Neural progenitor cell (in vitro differentiated cells): ENCODE results near the gene TLR9. TPM values are rescaled to one million over a fixed set of nuclear protein-coding genes. Genes with fewer than 3 reads are reported as not detected.

Source experiments
- DNase-seq: peaks from one replicate; pipeline ENCODE4 v3.0.0-alpha.2; 2016; ENCODE audit warnings: low spot score
- H2AFZ ChIP-seq: fragments of 200-600 bp; sonication (generic); replicated peaks from 2 replicates; pipeline ENCODE4 v1.6.1; 2016; ENCODE audit warnings: antibody characterized with exemption
- H3F3A ChIP-seq: fragments of 200-600 bp; sonication (generic); 2 replicates; pipeline ENCODE4 v1.6.1; 2016; ENCODE audit warnings: antibody characterized with exemption, low read depth
- H3K27ac ChIP-seq: fragments of 200-600 bp; sonication (generic); 2 replicates; pipeline ENCODE4 v1.5.1; 2016; ENCODE audit warnings: mild to moderate bottlenecking
- H3K27me3 ChIP-seq: fragments of 200-600 bp; sonication (generic); 2 replicates; pipeline ENCODE4 v1.6.1; 2016; ENCODE audit warnings: mild to moderate bottlenecking, moderate library complexity
- H3K36me3 ChIP-seq: fragments of 200-600 bp; sonication (generic); 2 replicates; pipeline ENCODE4 v1.5.1; 2016
- H3K4me1 ChIP-seq: fragments of 200-600 bp; sonication (generic); 2 replicates; pipeline ENCODE4 v1.6.1; 2016; ENCODE audit warnings: mixed run types
- H3K4me2 ChIP-seq: fragments of 200-600 bp; sonication (generic); 2 replicates; pipeline ENCODE4 v1.6.1; 2016
- H3K4me3 ChIP-seq: fragments of 200-600 bp; sonication (generic); 2 replicates; pipeline ENCODE4 v1.5.1; 2016
- H3K79me2 ChIP-seq: fragments of 200-600 bp; sonication (generic); 2 replicates; pipeline ENCODE4 v1.6.1; 2016; ENCODE audit warnings: low read depth
- H3K9ac ChIP-seq: fragments of 200-600 bp; sonication (generic); 2 replicates; pipeline ENCODE4 v1.6.1; 2016
- H3K9me3 ChIP-seq: fragments of 200-600 bp; sonication (generic); 2 replicates; pipeline ENCODE4 v1.5.1; 2016; ENCODE audit warnings: low read depth
- H4K20me1 ChIP-seq: fragments of 200-600 bp; sonication (generic); 2 replicates; pipeline ENCODE4 v1.6.1; 2016; ENCODE audit warnings: low read depth
- H3K27ac Mint-ChIP-seq: 3 replicates; pipeline ENCODE4 v1.8.0; 2021; ENCODE audit warnings: mixed read lengths
- H3K27me3 Mint-ChIP-seq: 2 replicates; pipeline ENCODE4 v1.8.0; 2022; ENCODE audit warnings: low read depth, mild to moderate bottlenecking, inconsistent platforms, moderate library complexity, mixed read lengths; ENCODE audit not compliant: insufficient read depth
- H3K36me3 Mint-ChIP-seq: 3 replicates; pipeline ENCODE4 v1.8.0; 2021; ENCODE audit warnings: mixed read lengths
- H3K4me1 Mint-ChIP-seq: 3 replicates; pipeline ENCODE4 v1.8.0; 2021; ENCODE audit warnings: mixed read lengths
- H3K4me3 Mint-ChIP-seq: 3 replicates; pipeline ENCODE4 v1.8.0; 2021; ENCODE audit warnings: mild to moderate bottlenecking, moderate library complexity, mixed read lengths
- H3K9me3 Mint-ChIP-seq: 3 replicates; pipeline ENCODE4 v1.8.0; 2020; ENCODE audit warnings: mixed read lengths
- EZH2 ChIP-seq: fragments of 200-600 bp; sonication (generic); IDR thresholded peaks from 2 replicates; pipeline ENCODE4 v1.6.1; 2017; ENCODE audit warnings: antibody characterized with exemption, mild to moderate bottlenecking, moderate library complexity
- EZH2phosphoT487 ChIP-seq: fragments of 200-600 bp; sonication (generic); IDR thresholded peaks from 2 replicates; pipeline ENCODE4 v1.6.1; 2017; ENCODE audit warnings: antibody characterized with exemption
- total RNA-seq: library from RNA; depleted of rRNA; stranded (reverse); fragments of >200 nt; gene quantifications from 2 replicates; pipeline ENCODE4 v1.2.3, GENCODE V29; 2015; ENCODE audit warnings: low replicate concordance
- TF ChIP-seq, protein P1 (sequence below): fragments of 200-600 bp; sonication (generic); IDR thresholded peaks from 2 replicates; pipeline ENCODE4 v1.5.1; 2017; ENCODE audit warnings: antibody characterized with exemption, mild to moderate bottlenecking

TLR9 gene
- total RNA-seq, 1 donor from 2014 or later: not detected

- peaks cover 7% of the 10 kb centered on the region for H3K36me3 Mint-ChIP-seq
- peaks cover 4% of the 10 kb centered on the region for H3K27me3 Mint-ChIP-seq
- H4K20me1 ChIP-seq: no peaks in the 10 kb centered on the region
Measured at GRCh38 chr3:52230461-52230860, 5.0 kb upstream of the TLR9 start.

GRCh38 chr3:52229656-52230055 is 4.2 kb upstream of the TLR9 start:
- Mint-ChIP-seq H3K27me3 (peaks cover 4% of the 10 kb centered on the region), H3K4me1 (no peaks in the 10 kb centered on the region), H3K9me3 (no peaks in the 10 kb centered on the region), H3K27ac (no peak overlapping the region), H3K36me3 (peaks cover 7% of the 10 kb centered on the region), H3K4me3 (no peak overlapping the region)
- H3K27ac ChIP-seq: no peak overlapping the region
- no peaks in the 10 kb centered on the region for H3K27me3 ChIP-seq
- H3F3A ChIP-seq: no peaks in the 10 kb centered on the region
- TF ChIP-seq, protein P1, sequence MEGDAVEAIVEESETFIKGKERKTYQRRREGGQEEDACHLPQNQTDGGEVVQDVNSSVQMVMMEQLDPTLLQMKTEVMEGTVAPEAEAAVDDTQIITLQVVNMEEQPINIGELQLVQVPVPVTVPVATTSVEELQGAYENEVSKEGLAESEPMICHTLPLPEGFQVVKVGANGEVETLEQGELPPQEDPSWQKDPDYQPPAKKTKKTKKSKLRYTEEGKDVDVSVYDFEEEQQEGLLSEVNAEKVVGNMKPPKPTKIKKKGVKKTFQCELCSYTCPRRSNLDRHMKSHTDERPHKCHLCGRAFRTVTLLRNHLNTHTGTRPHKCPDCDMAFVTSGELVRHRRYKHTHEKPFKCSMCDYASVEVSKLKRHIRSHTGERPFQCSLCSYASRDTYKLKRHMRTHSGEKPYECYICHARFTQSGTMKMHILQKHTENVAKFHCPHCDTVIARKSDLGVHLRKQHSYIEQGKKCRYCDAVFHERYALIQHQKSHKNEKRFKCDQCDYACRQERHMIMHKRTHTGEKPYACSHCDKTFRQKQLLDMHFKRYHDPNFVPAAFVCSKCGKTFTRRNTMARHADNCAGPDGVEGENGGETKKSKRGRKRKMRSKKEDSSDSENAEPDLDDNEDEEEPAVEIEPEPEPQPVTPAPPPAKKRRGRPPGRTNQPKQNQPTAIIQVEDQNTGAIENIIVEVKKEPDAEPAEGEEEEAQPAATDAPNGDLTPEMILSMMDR: no peak
- TF ChIP-seq EZH2phosphoT487: no peak
- TF ChIP-seq EZH2: no peak
- H3K36me3 ChIP-seq: no peaks in the 10 kb centered on the region
- H3K9ac ChIP-seq: no peak overlapping the region
- H2AFZ ChIP-seq: no peak overlapping the region
- H3K79me2 ChIP-seq: no peaks in the 10 kb centered on the region
- no peak overlapping the region for H3K4me3 ChIP-seq
- no peaks in the 10 kb centered on the region for H3K4me1 ChIP-seq
- no peaks in the 10 kb centered on the region for H3K9me3 ChIP-seq
- no peak overlapping the region for H3K4me2 ChIP-seq
- no peaks in the 10 kb centered on the region for H4K20me1 ChIP-seq
- no peak for DNase-seq

More at GRCh38 chr3:52230461-52230860, 5.0 kb upstream of the TLR9 start:
- Histone ChIP-seq H3K27ac (no peak overlapping the region), H3K4me2 (no peak overlapping the region), H3K4me3 (no peak overlapping the region), H3K9ac (no peak overlapping the region), H3F3A (no peaks in the 10 kb centered on the region), H3K36me3 (no peaks in the 10 kb centered on the region), H3K4me1 (no peaks in the 10 kb centered on the region), H3K9me3 (no peaks in the 10 kb centered on the region), H3K79me2 (no peaks in the 10 kb centered on the region), H2AFZ (no peak overlapping the region), H3K27me3 (no peaks in the 10 kb centered on the region)
- Mint-ChIP-seq H3K4me3 (no peak overlapping the region), H3K4me1 (no peaks in the 10 kb centered on the region), H3K27ac (no peak overlapping the region), H3K9me3 (no peaks in the 10 kb centered on the region)
- DNase-seq: no peak
- TF ChIP-seq EZH2phosphoT487: no peak
- TF ChIP-seq EZH2: no peak
- TF ChIP-seq, protein P1: no peak

GRCh38 chr3:52228751-52229291 is 3.4 kb upstream of the TLR9 start:
- Histone ChIP-seq H3K27ac (no peak overlapping the region), H3K4me1 (no peaks in the 10 kb centered on the region), H3K36me3 (no peaks in the 10 kb centered on the region), H3K4me3 (no peak overlapping the region), H3K9ac (no peak overlapping the region), H4K20me1 (no peaks in the 10 kb centered on the region), H2AFZ (no peak overlapping the region), H3K9me3 (no peaks in the 10 kb centered on the region), H3K27me3 (no peaks in the 10 kb centered on the region), H3K79me2 (no peaks in the 10 kb centered on the region), H3F3A (no peaks in the 10 kb centered on the region), H3K4me2 (no peak overlapping the region)
- no peak for DNase-seq
- peaks cover 7% of the 10 kb centered on the region for H3K36me3 Mint-ChIP-seq
- no peaks in the 10 kb centered on the region for H3K9me3 Mint-ChIP-seq
- TF ChIP-seq EZH2phosphoT487 (no peak), EZH2 (no peak)
- TF ChIP-seq, protein P1: no peak
- no peaks in the 10 kb centered on the region for H3K4me1 Mint-ChIP-seq
- H3K27ac Mint-ChIP-seq: no peak overlapping the region
- H3K4me3 Mint-ChIP-seq: no peak overlapping the region
- peaks cover 6% of the 10 kb centered on the region for H3K27me3 Mint-ChIP-seq
